CD4-positive, alpha-beta T cell treated with Interleukin-6 at 100 ng/mL for 8 hours (primary cell): ENCODE measurements around the gene NUPR2.
"Not testable (repeated sequence)": the region's sequence is repeated elsewhere in the genome, so short reads cannot be mapped to it uniquely, and the experiment has no call there.

Source experiments
- DNase-seq: peaks from one replicate; pipeline ENCODE4 v3.0.0-alpha.2; 2020; ENCODE audit warnings: mixed read lengths, low spot score

NUPR2 gene

DNA sequence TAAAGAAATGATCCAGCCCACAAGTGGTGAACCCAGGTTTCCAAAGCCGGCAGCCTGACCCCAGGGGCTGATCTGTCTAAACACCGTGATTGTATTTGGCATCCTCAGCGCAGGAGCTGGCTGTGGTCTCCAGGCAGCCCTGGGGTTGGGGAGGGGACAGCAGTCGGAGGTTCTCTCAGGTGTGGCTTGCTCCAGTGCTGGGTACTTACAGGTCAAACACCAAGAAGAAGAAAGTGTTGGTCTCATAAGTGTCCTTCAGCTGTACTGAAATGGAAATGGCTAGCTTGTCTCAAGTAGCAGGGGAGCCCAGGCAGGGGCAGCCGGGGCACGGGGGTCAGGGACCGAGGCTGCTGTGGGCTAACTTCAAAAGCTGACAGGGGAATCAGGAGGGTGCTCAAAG is 29.5 kb downstream of the NUPR2 start:
- no peak for DNase-seq

DNA sequence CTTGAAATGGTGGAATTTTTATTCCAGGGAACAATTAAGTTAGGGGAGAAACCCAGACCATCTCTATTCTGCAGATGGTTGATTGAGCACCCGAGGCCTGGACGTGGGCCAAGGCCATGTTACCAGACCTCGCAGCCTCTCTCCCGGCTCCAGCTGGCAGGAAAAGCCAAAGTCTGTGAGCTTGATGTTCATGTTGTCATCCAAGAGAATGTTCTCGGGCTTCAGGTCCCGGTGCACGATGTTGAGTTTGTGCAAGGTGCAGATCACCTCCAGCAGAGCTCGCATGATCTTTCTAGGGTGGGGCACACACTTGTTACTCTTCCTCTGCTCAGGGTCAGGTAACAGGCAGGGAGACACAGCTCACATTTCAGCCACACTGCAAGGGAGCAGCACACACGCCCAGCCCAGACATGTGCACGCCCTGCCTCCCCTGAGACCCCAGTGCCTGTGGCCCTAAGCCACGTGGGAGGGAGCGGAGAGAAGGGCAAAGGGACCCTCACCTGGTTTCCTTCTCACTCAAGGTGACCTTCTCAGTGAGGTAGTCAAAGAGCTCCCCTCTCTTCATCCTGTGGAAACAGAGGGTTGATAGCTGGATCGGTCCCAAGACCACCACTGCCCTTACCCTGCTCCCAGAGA is 32.9 kb downstream of the NUPR2 start:
- DNase-seq: no peak

DNA sequence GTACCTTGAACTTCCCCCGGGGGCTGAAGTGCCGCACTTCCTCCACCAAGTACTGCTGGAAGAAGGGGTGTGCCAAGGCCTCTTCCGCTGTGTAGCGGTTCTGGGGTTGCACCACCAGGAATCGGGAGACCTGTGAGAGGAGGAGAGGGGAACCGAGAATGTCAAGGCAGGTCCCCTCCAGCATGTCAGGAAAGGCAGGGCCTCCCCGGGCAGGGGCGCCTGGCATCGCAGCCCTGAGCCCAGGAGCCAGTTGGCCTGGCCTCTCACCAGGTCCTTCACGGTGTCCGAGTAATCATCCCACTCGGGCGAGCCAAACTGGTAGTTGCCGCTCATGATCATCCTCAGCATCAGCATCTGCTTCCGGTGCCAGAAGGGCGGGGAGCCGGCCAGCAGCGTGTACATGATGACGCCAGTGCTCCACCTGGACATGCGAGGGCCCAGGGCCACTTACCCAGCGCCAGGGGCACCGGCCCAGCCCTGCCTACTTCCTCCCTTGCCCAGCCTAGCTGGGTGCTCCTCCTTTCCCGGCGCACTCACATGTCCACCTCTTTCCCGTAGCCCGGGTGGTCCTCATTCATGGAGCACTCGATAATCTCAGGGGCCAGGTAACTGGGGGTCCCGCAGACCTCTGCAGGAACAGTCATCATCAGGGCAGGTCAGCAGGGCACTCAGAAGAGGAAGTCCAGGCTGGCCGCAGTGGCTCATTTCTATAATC is 34.4 kb downstream of the NUPR2 start:
- DNase-seq: no peak

DNA sequence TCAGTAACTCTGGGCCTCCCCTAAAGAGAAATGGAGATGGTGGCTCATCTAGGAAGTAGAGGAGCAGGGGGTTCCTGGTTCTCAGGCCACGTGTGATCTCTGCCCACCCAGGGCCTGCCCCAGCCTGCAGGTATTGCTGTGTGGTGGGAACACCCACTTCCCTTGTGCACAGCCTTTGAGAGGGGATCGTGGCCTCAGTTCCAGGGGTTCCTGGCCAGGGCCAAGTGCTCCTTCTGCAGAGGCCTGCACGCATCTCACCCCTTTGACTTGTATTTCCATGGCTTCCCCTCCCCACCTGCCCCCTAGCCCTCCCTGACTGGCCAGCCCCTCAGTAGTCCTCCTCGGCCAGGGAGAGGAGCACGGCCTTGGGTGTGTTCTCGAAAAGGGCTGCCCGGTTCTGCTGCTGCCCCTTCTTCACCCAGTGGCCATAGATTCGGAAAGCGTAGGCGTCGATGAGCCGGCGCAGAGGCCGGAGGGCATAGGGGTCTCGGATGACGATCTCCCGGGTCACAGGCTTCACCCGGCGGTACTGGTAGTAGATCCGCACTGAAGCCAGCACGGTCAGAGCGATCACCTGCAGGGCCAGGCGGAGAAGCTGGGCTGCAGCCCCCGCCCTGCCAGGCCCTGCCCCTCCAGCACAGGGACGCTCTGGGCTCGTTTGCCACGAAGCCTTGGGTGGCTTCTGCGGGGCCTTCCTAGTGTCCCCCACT is 35.3 kb downstream of the NUPR2 start:
- not testable (repeated sequence) for DNase-seq

DNA sequence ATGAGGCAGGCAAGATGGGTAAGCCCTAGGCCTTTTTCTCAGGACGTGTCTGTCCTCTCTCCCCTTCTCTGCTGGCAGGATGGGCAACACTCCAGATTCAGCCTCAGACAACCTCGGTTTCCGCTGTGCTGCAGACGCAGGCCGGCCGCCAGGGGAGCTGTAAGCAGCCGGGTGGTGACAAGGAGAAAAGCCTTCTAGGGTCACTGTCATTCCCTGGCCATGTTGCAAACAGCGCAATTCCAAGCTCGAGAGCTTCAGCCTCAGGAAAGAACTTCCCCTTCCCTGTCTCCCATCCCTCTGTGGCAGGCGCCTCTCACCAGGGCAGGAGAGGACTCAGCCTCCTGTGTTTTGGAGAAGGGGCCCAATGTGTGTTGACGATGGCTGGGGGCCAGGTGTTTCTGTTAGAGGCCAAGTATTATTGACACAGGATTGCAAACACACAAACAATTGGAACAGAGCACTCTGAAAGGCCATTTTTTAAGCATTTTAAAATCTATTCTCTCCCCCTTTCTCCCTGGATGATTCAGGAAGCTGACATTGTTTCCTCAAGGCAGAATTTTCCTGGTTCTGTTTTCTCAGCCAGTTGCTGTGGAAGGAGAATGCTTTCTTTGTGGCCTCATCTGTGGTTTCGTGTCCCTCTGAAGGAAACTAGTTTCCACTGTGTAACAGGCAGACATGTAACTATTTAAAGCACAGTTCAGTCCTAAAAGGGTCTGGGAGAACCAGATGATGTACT is 36.6 kb downstream of the NUPR2 start:
- no peak for DNase-seq

DNA sequence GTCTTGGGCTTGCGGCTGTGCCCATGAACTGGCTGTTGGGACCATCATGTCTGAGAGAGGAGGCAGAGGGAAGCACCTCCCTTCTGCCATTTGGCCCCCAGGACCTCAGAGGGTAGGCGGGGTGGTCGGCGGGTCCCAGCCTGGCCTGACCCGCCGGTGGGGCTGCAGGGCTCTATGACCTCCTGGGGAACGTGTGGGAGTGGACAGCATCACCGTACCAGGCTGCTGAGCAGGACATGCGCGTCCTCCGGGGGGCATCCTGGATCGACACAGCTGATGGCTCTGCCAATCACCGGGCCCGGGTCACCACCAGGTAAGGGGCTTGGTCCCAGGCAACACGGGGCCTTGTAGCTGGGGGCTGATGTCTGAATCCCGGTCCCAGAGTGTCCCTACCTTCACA is 38.0 kb downstream of the NUPR2 start:
- DNase-seq: no peak

DNA sequence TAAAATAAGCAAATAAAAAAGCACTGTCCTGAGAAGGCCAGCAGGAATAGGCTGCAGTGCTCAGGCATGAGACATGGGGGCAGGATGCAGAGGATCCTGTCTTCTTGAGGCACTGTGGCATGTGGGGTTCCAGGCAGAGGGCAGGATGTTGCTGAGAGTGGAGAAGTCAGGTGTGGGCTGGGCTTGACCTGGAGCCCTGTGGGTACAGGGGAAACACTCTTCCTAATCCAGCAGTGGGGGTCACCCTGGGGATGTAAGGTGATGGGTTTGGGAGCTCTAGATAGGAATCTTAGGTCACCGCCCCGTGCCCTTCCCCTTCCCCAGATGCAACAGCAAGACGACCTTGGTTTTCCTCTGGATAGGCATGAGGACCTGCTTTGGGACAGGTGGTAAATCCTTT is 38.5 kb downstream of the NUPR2 start:
- no peak for DNase-seq

DNA sequence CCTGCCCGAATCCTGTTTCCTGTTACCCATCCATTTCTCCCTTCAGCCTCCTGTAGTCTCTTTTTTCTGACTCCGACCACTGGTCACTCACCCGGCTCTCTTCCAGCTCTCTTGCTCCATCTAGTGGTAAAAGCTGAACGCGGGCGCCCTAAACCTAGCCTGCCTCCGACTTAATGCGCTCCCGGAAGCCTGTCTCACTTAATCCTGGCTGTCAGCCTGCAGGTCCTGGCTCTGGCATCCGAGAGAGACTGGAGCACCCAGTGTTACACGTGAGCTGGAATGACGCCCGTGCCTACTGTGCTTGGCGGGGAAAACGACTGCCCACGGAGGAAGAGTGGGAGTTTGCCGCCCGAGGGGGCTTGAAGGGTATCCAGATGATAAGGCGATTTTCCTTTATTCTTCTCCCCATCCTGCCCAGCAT is 41.8 kb downstream of the NUPR2 start:
- peak; percentile 56 for DNase-seq

DNA sequence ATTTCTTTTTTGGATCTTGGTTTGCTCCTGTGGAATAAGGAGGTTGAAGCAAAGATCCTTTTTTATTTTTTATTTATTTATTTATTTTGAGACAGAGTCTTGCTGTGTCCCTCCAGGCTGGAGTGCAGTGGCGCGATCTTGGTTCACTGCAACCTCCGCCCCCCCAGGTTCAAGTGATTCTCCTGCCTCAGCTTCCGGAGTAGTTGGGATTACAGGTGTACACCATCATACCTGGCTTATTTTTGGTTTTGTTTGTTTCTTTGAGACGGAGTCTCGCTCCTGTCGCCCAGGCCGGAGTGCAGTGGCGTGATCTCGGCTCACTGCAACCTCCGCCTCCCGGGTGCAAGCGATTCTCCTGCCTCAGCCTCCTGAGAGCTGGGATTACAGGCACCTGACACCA is 49.8 kb downstream of the NUPR2 start:
- DNase-seq: not testable (repeated sequence)
